Endothelial cell of umbilical vein (primary cell): ENCODE results near the gene RGP1.

Experiments used
- EZH2 ChIP-seq: IDR thresholded peaks from 2 replicates; pipeline ENCODE4 v1.6.1; 2012; ENCODE audit warnings: borderline replicate concordance, low read depth, mild to moderate bottlenecking, moderate library complexity, low read length, inconsistent platforms; ENCODE audit not compliant: severe bottlenecking
- FOS ChIP-seq: IDR thresholded peaks from 2 replicates; pipeline ENCODE4 v1.6.1; 2011; ENCODE audit warnings: mild to moderate bottlenecking, low read length, moderate library complexity, borderline replicate concordance; ENCODE audit not compliant: insufficient read depth
- GATA2 ChIP-seq: IDR thresholded peaks from 2 replicates; pipeline ENCODE4 v1.7.0; 2011; ENCODE audit warnings: low read depth, mild to moderate bottlenecking, moderate library complexity, mixed read lengths, low read length; ENCODE audit not compliant: insufficient read length, insufficient read depth
- JUN ChIP-seq: IDR thresholded peaks from 2 replicates; pipeline ENCODE4 v1.6.1; 2011; ENCODE audit warnings: borderline replicate concordance, low read depth; ENCODE audit not compliant: insufficient read length, insufficient read depth
- MYC ChIP-seq: IDR thresholded peaks from one replicate; pipeline ENCODE4 v1.6.1; 2011; ENCODE audit warnings: mild to moderate bottlenecking, low read depth, low read length
- POLR2A ChIP-seq: IDR thresholded peaks from 2 replicates; pipeline ENCODE4 v1.6.1; 2012; ENCODE audit warnings: low read depth, mild to moderate bottlenecking, control low read depth, low read length
- POLR2AphosphoS5 ChIP-seq: IDR thresholded peaks from 2 replicates; pipeline ENCODE4 v1.6.1; 2012; ENCODE audit warnings: low read depth, mild to moderate bottlenecking, control low read depth, low read length, moderate library complexity; ENCODE audit not compliant: insufficient read depth
- TF ChIP-seq, protein P1 (sequence below), 2 donors: IDR thresholded peaks; 1 replicate in 1 of 2; 2 replicates in 1 of 2; pipeline ENCODE4 v1.5.1; 2011; ENCODE audit warnings: low read length in 2 of 2, mild to moderate bottlenecking in 2 of 2, moderate library complexity in 2 of 2, control low read depth in 1 of 2, inconsistent platforms in 1 of 2, low read depth in 1 of 2; ENCODE audit not compliant: insufficient read depth in 1 of 2; ENCODE audit errors: extremely low read depth in 1 of 2
- TF ChIP-seq, protein P2 (sequence below): IDR thresholded peaks from 2 replicates; pipeline ENCODE4 v1.6.1; 2011; ENCODE audit not compliant: insufficient read depth, insufficient read length

DNA sequence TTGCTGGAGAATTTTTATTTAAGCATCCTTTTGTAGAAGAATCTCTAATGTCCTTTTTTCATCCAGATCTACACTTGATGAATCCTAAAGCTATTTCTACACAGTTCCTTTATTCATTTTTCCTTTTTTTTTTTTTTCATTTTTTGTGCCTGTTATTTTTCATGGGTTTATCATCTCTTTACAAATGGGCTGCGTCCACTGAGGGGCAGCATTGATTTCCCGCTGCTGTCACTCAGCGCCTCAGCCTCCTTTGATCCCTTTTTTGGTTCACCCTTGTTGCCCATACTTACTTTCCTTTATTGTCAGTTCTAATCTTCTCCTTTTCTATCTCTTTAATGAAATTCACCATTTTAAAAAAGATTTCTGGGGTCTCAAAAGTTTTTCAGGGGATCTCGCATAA, 10.7 kb downstream of the RGP1 start:
- TF ChIP-seq, protein P1, sequence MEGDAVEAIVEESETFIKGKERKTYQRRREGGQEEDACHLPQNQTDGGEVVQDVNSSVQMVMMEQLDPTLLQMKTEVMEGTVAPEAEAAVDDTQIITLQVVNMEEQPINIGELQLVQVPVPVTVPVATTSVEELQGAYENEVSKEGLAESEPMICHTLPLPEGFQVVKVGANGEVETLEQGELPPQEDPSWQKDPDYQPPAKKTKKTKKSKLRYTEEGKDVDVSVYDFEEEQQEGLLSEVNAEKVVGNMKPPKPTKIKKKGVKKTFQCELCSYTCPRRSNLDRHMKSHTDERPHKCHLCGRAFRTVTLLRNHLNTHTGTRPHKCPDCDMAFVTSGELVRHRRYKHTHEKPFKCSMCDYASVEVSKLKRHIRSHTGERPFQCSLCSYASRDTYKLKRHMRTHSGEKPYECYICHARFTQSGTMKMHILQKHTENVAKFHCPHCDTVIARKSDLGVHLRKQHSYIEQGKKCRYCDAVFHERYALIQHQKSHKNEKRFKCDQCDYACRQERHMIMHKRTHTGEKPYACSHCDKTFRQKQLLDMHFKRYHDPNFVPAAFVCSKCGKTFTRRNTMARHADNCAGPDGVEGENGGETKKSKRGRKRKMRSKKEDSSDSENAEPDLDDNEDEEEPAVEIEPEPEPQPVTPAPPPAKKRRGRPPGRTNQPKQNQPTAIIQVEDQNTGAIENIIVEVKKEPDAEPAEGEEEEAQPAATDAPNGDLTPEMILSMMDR (IDR thresholded peaks at IDR 0.05; ENCODE audit: extremely low read depth in 1 of 2, insufficient read depth in 1 of 2, low read depth in 1 of 2, low read length in 2 of 2), result no peak
- TF ChIP-seq POLR2AphosphoS5 (no peak), POLR2A (no peak), EZH2 (no peak), JUN (no peak), GATA2 (no peak), FOS (no peak), MYC (no peak)
- TF ChIP-seq, protein P2, sequence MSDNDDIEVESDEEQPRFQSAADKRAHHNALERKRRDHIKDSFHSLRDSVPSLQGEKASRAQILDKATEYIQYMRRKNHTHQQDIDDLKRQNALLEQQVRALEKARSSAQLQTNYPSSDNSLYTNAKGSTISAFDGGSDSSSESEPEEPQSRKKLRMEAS, result no peak
